H9 (cell line): Measurements from ENCODE around the gene GALT. TPM values are rescaled to one million over a fixed set of nuclear protein-coding genes. Genes with fewer than 3 reads are reported as not detected.

Experiments used
- DNase-seq: peaks from one replicate; pipeline ENCODE4 v3.0.0-alpha.2; 2017
- H2AFZ ChIP-seq: one replicate; pipeline ENCODE4 v1.6.1; 2013; ENCODE audit warnings: mild to moderate bottlenecking, low read length, control low read depth, moderate library complexity
- H2AK5ac ChIP-seq: 2 replicates; pipeline ENCODE4 v1.6.1; 2013; ENCODE audit warnings: low read length, control low read depth, mixed read lengths; ENCODE audit not compliant: insufficient read length
- H2BK120ac ChIP-seq: one replicate; pipeline ENCODE4 v1.6.1; 2013; ENCODE audit warnings: low read depth, mild to moderate bottlenecking, low read length, control low read depth, inconsistent platforms; ENCODE audit not compliant: poor library complexity, severe bottlenecking
- H2BK12ac ChIP-seq: 2 replicates; pipeline ENCODE4 v1.6.1; 2013; ENCODE audit warnings: low read length, control low read depth, mixed read lengths, low read depth; ENCODE audit not compliant: insufficient read length
- H2BK15ac ChIP-seq: 2 replicates; pipeline ENCODE4 v1.6.1; 2013; ENCODE audit warnings: low read depth, low read length, control low read depth
- H2BK20ac ChIP-seq: one replicate; pipeline ENCODE4 v1.6.1; 2013; ENCODE audit warnings: low read depth, mild to moderate bottlenecking, low read length, control low read depth, inconsistent platforms; ENCODE audit not compliant: poor library complexity, severe bottlenecking
- H2BK5ac ChIP-seq: 2 replicates; pipeline ENCODE4 v1.6.1; 2013; ENCODE audit warnings: low read length, control low read depth, mixed read lengths; ENCODE audit not compliant: insufficient read length
- H3K14ac ChIP-seq: 2 replicates; pipeline ENCODE4 v1.6.1; 2013; ENCODE audit warnings: low read length, control low read depth; ENCODE audit not compliant: insufficient read depth
- H3K18ac ChIP-seq: 2 replicates; pipeline ENCODE4 v1.6.1; 2013; ENCODE audit warnings: low read depth, mild to moderate bottlenecking, mixed read lengths, low read length, control low read depth; ENCODE audit not compliant: insufficient read length
- H3K23ac ChIP-seq: 2 replicates; pipeline ENCODE4 v1.6.1; 2013; ENCODE audit warnings: low read length, control low read depth, mixed read lengths, low read depth; ENCODE audit not compliant: insufficient read length
- H3K23me2 ChIP-seq: 2 replicates; pipeline ENCODE4 v1.6.1; 2013; ENCODE audit warnings: low read depth, mild to moderate bottlenecking, mixed read lengths, low read length, control low read depth; ENCODE audit not compliant: insufficient read length, poor library complexity, severe bottlenecking
- H3K27ac ChIP-seq: 2 replicates; pipeline ENCODE4 v1.5.1; 2013; ENCODE audit warnings: low read length, control low read depth, mixed read lengths, low read depth; ENCODE audit not compliant: insufficient read length
- H3K27me3 ChIP-seq: 2 replicates; pipeline ENCODE4 v1.6.1; 2013; ENCODE audit warnings: low read length, control low read depth, inconsistent platforms; ENCODE audit not compliant: insufficient read depth
- H3K4ac ChIP-seq: 2 replicates; pipeline ENCODE4 v1.6.1; 2013; ENCODE audit warnings: low read depth, mild to moderate bottlenecking, control low read depth, inconsistent platforms, low read length, moderate library complexity
- H3K4me1 ChIP-seq: 2 replicates; pipeline ENCODE4 v1.6.1; 2013; ENCODE audit warnings: low read length, control low read depth, inconsistent platforms; ENCODE audit not compliant: insufficient read depth
- H3K4me2 ChIP-seq: 2 replicates; pipeline ENCODE4 v1.6.1; 2013; ENCODE audit warnings: low read length, control low read depth, mixed read lengths; ENCODE audit not compliant: insufficient read length, insufficient read depth
- H3K56ac ChIP-seq: 2 replicates; pipeline ENCODE4 v1.6.1; 2013; ENCODE audit warnings: low read depth, mild to moderate bottlenecking, mixed read lengths, low read length, control low read depth; ENCODE audit not compliant: insufficient read length
- H3K79me1 ChIP-seq: 2 replicates; pipeline ENCODE4 v1.6.1; 2013; ENCODE audit warnings: low read depth, mild to moderate bottlenecking, moderate library complexity, low read length, control low read depth, inconsistent platforms; ENCODE audit not compliant: insufficient read depth, poor library complexity, severe bottlenecking
- H3K79me2 ChIP-seq: 2 replicates; pipeline ENCODE4 v1.6.1; 2013; ENCODE audit warnings: low read length, control low read depth, inconsistent platforms; ENCODE audit not compliant: insufficient read depth
- H3K9ac ChIP-seq: 2 replicates; pipeline ENCODE4 v1.6.1; 2013; ENCODE audit warnings: low read length, control low read depth, mixed read lengths; ENCODE audit not compliant: insufficient read length; ENCODE audit errors: extremely low read depth
- H3K9me3 ChIP-seq: one replicate; pipeline ENCODE4 v1.6.1; 2013; ENCODE audit warnings: low read depth, low read length, inconsistent platforms; ENCODE audit not compliant: control insufficient read depth
- H3T11ph ChIP-seq: one replicate; pipeline ENCODE4 v1.6.1; 2013; ENCODE audit warnings: mild to moderate bottlenecking, low read length, control low read depth, inconsistent platforms
- H4K20me1 ChIP-seq: one replicate; pipeline ENCODE4 v1.6.1; 2013; ENCODE audit not compliant: control insufficient read depth, insufficient read length, insufficient read depth
- H4K5ac ChIP-seq: 2 replicates; pipeline ENCODE4 v1.6.1; 2013; ENCODE audit warnings: low read depth, mild to moderate bottlenecking, mixed read lengths, low read length, control low read depth; ENCODE audit not compliant: insufficient read length
- H4K8ac ChIP-seq: replicated peaks from 2 replicates; pipeline ENCODE4 v1.6.1; 2013; ENCODE audit warnings: low read length, control low read depth, mixed read lengths, low read depth; ENCODE audit not compliant: insufficient read length
- H4K91ac ChIP-seq: 2 replicates; pipeline ENCODE4 v1.6.1; 2013; ENCODE audit warnings: low read depth, mild to moderate bottlenecking, moderate library complexity, mixed read lengths, low read length, control low read depth; ENCODE audit not compliant: insufficient read length
- H3K27ac Mint-ChIP-seq, 3 experiments: 2 replicates in 2 of 3; 3 replicates in 1 of 3; pipeline ENCODE4 v1.8.0; 2020 to 2021; ENCODE audit warnings: mixed read lengths in 3 of 3, mild to moderate bottlenecking in 1 of 3, moderate library complexity in 1 of 3
- H3K27me3 Mint-ChIP-seq: 2 replicates; pipeline ENCODE4 v1.8.0; 2021; ENCODE audit warnings: low read depth, mild to moderate bottlenecking, moderate library complexity, mixed read lengths
- H3K36me3 Mint-ChIP-seq, 3 experiments: 2 replicates in 2 of 3; 3 replicates in 1 of 3; pipeline ENCODE4 v1.8.0; 2020 to 2021; ENCODE audit warnings: low read depth in 3 of 3, mixed read lengths in 3 of 3; ENCODE audit not compliant: insufficient read depth in 1 of 3
- H3K4me1 Mint-ChIP-seq, 2 experiments: 2 replicates each; pipeline ENCODE4 v1.8.0; 2020; ENCODE audit warnings: mixed read lengths in 2 of 2
- H3K4me3 Mint-ChIP-seq, 2 experiments: 2 replicates in 1 of 2; 3 replicates in 1 of 2; pipeline ENCODE4 v1.8.0; 2020 to 2021; ENCODE audit warnings: mild to moderate bottlenecking in 2 of 2, mixed read lengths in 2 of 2, moderate library complexity in 1 of 2
- H3K9me3 Mint-ChIP-seq, 2 experiments: 2 replicates in 1 of 2; 3 replicates in 1 of 2; pipeline ENCODE4 v1.8.0; 2020; ENCODE audit warnings: mild to moderate bottlenecking in 2 of 2, mixed read lengths in 2 of 2, moderate library complexity in 1 of 2
- CTCF ChIP-seq: fragments of 200-600 bp; sonication (generic); conservative IDR thresholded peaks from 3 replicates; pipeline ENCODE4 v1.8.0; 2021; ENCODE audit warnings: antibody characterized with exemption, mild to moderate bottlenecking
- WGBS: extraction: QIAGEN DNeasy Blood & Tissue Kit; methylation state at CpG from one replicate; pipeline ENCODE4 v1.1.7; 2013; ENCODE audit warnings: missing lambda C conversion rate, low lambda C conversion rate, mixed read lengths; ENCODE audit not compliant: insufficient read length; ENCODE audit errors: extremely low coverage; 5-methylcytosine and 5-hydroxymethylcytosine counted together
- total RNA-seq: library from RNA; stranded (reverse); gene quantifications from 2 replicates; pipeline ENCODE4 v1.2.1, GENCODE V29; 2021

The GALT gene
- total RNA-seq, 1 experiment from 2014 or later, result 41.5 TPM

- no peaks in the 10 kb centered on the region for H3K9me3 Mint-ChIP-seq
- no peak overlapping the region for H3T11ph ChIP-seq
- no peak overlapping the region for H4K8ac ChIP-seq
- H3K56ac ChIP-seq, result no peak overlapping the region
- no peaks in the 10 kb centered on the region for H3K79me2 ChIP-seq
- H3K79me1 ChIP-seq, result no peaks in the 10 kb centered on the region
- no peak overlapping the region for H2BK20ac ChIP-seq
- peaks cover 10% of the 10 kb centered on the region for H3K23me2 ChIP-seq
- no peaks in the 10 kb centered on the region; the same call in 1 of the 2 replicates for H3K4me1 ChIP-seq
- H4K20me1 ChIP-seq, result no peaks in the 10 kb centered on the region
- no peak overlapping the region for H3K18ac ChIP-seq
- H3K4me3 Mint-ChIP-seq, result no peak overlapping the region
- no peak overlapping the region for H2AFZ ChIP-seq
- no peak overlapping the region for H2BK120ac ChIP-seq
- H3K27me3 Mint-ChIP-seq, result peaks cover 10% of the 10 kb centered on the region
- H3K14ac ChIP-seq, result no peak overlapping the region; the same call in 1 of the 2 replicates
- H2AK5ac ChIP-seq, result no peak overlapping the region
- no peaks in the 10 kb centered on the region for H3K27me3 ChIP-seq
- no peak for TF ChIP-seq CTCF
- H3K4me1 Mint-ChIP-seq, result peaks cover 8 to 14% of the 10 kb centered on the region in 2 experiments
- WGBS, result no CpG with 5 or more reads among the region's 2 CpGs
- no peak overlapping the region for H2BK12ac ChIP-seq
- H3K4me2 ChIP-seq, result no peak overlapping the region
- no peak overlapping the region for H3K23ac ChIP-seq
- no peak overlapping the region for H4K91ac ChIP-seq
- no peak overlapping the region for H2BK15ac ChIP-seq
- H3K27ac ChIP-seq, result no peak overlapping the region
- H3K36me3 Mint-ChIP-seq, result no peaks in the 10 kb centered on the region
- H3K27ac Mint-ChIP-seq, result no peak overlapping the region
- no peak overlapping the region for H4K5ac ChIP-seq
- no peak for DNase-seq
- no peak overlapping the region for H2BK5ac ChIP-seq
- no peaks in the 10 kb centered on the region for H3K9me3 ChIP-seq
- H3K4ac ChIP-seq, result no peak overlapping the region
- no peak overlapping the region for H3K9ac ChIP-seq
Measured at GRCh38 chr9:34607331-34607730, 39.1 kb upstream of the GALT start.
